Activated naive CD4-positive, alpha-beta T cell treated with Interleukin-2 at 50 U/mL for 16 hours (primary cell): ENCODE results near the gene AIFM2.
"Not testable (repeated sequence)": the region's sequence is repeated elsewhere in the genome, so short reads cannot be mapped to it uniquely, and the experiment has no call there.

Source experiments
- DNase-seq: peaks from one replicate; pipeline ENCODE4 v3.0.0-alpha.2; 2020

AIFM2 gene

DNA sequence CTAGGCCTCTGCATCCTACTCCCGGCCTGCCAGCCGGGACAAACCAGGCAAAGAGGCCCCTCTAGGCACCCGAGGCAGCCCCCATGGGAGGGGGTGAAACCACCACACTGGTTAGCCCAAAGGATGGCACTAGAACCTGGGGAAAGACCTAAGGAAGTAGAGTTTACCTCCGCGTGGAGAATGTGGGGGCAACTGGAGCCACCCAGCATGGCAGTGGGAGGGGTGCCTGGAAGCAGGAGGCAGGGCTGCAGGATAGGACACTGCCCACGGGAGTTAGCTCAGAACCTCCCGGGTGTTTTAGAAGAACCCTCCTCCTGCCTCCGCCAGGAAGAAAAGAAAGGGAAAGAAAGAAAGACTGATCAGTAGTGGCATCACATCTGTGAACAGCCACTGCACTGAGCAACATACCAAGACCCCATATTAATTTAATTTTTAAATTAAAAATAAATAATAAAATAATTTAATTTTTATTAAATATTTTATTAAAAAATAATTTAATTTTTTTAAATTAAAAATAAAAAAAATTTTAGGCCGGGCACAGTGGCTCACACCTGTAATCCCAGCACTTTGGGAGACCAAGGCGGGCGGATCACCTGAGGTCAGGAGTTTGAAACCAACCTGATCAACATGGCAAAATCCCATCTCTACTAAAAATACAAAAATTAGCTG is 11.2 kb downstream of the AIFM2 start:
- DNase-seq: no peak

DNA sequence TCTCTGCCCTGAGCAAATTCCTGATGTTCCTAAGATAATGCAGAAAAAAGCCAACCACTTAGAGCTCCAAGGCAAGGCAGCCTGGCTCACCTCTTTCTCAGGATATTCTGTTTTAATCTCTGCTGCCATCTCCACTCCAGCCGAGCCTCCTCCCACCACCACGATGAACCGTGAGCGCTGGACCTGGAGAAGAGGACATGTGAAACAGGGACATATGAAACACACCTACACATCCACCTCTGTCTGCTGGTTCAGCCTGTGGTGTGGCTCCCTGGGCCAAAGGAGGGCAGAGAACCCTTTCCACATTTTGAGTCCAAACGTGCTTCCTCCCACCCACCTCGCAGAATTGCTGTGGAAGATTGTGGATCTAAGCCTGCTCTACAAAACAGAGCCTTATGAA is 12.2 kb downstream of the AIFM2 start:
- no peak for DNase-seq

GRCh38 chr10:70119623-70120022 is 13.0 kb downstream of the AIFM2 start:
- DNase-seq: no peak

GRCh38 chr10:70119197-70119596 is 13.4 kb downstream of the AIFM2 start:
- no peak for DNase-seq

- DNase-seq: no peak
Observed at GRCh38 chr10:70118196-70118595, 14.4 kb downstream of the AIFM2 start.

DNA sequence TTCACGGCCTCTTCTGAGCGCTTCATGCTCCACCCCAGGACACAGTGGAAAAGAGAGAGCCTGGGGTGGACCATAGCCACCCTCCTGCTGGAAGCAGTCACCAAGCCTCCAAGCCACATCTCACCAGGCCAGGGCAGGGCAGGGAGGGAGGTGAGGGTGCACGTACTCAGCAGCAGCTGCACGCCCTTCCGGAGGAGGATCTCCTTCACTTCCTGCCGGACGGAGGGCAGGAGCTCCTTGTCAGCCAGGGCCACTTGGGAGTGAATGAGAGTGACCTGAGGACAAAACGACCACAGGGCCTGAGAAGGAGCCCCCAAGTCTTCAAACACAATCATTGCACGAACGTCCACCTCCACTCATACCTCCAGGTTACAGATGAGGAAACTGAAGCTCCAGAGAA is 15.0 kb downstream of the AIFM2 start:
- DNase-seq: no peak

- DNase-seq: peak; percentile 58
Observed at GRCh38 chr10:70115948-70116682, 16.5 kb downstream of the AIFM2 start.

DNA sequence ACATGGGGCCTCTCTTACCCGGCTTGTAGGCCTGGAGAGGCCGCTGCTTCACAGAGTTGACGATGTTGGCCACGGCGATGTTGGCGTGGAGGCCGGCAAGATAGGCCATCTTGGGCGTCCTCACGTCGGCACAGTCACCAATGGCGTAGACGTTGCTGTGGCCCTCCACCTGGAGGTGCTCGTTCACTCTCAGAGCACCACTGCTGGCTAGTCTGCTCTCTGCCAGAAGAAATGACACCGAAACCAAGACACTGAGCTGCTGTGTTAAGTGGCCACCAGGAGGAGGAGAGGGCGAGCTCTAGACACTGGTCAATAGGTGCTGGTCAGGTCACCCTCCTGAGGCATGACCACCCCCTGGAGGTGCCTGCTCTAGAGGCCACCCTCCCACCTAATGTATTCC is 17.7 kb downstream of the AIFM2 start:
- DNase-seq: no peak

- DNase-seq: no peak
Observed at GRCh38 chr10:70112071-70112470, 20.6 kb downstream of the AIFM2 start.

GRCh38 chr10:70111496-70111895 is 21.1 kb downstream of the AIFM2 start:
- no peak for DNase-seq

- DNase-seq: no peak
Observed at GRCh38 chr10:70109064-70109729, 23.4 kb downstream of the AIFM2 start.

- no peak for DNase-seq
Observed at GRCh38 chr10:70106958-70107791, 25.4 kb downstream of the AIFM2 start.

DNA sequence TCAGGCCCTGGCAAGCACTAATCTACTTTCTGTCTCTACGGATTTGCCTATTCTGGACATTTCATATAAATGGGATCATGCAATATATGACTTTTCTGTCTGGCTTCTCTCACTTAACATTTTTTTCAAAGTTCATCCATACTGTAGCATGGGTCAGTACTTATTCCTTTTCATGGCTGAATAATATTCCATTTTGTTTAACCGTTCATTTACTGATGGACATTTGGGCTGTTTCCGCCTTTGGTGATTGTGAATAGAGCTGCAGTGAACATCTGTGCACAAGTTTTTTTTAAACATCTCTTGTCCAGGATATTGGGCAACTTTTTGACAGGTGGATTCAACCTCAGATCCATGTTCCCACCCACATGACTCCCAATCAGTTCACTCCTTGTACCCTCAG is 31.0 kb downstream of the AIFM2 start:
- no peak for DNase-seq

GRCh38 chr10:70101068-70101562 is 31.5 kb downstream of the AIFM2 start:
- not testable (repeated sequence) for DNase-seq

DNA sequence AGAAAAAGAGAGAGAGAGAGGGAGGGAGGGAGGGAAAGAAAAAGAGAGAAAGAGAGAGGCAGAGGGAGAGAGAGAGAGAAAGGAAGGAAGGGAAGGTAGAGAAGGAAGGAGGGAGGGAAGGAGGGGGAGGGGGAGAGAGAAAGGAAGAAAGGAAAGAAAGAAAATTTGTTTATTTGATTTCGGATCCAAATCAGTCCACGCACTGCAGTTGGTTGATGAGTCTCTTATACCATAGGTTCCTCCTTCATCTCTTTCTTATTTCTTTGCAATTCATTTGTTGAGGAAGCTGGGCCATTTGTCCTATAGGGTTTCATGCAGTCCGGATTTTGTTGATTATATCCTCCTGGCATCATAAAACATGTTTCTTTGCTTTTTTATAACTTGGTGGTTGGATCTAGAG is 34.4 kb downstream of the AIFM2 start:
- no peak for DNase-seq

DNA sequence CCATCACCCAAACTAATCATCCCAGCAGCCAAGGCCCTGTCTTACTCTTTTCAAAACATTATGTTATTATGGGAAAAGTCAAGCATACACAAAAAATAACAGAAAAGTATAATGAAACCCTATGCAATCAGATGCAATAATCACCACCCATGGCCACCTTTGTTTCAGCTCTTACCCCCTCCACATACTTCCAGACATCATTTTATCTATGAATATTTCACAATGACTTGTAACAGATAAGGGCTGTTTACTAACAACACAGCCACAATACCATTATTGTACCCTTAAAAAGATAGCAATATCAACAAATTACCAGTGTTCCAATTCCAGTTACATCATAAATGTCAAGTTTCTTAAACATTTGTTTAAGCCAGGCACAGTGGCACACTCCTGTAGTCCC is 35.2 kb downstream of the AIFM2 start:
- DNase-seq: no peak

- DNase-seq: no peak
Observed at GRCh38 chr10:70096705-70097420, 35.8 kb downstream of the AIFM2 start.

DNA sequence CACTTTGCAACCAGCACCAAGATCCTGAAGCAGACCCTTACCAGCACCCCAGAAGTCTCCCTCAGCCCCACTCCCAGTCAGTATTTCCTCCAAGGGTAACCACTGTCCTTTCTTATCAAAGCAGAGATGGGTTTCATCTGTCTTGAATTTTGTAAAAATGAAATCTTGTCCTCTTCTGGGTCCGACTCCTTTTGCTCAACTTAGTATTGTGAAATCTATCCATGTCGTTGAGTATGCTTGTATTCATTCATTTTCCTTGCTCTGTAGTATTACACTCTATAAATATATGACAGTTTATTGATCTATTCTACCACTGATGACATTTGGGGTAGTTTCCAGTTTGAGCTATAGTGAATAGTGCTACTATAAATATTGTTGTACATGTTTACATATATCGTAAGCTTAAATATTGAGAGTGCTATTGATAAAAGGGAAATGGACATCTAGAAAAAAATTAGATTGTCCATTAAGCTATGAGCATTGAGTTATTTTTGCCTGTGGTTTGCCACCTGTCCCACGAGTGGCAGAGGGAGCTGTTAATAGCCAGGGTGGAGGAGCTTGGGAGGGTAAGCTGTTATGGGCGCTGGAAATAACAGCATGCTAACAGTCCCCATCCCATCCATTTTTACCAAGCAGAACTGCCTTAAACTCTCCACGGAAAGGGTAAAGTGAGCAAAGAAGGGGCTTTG is 36.5 kb downstream of the AIFM2 start:
- DNase-seq: no peak

- DNase-seq: no peak
Observed at GRCh38 chr10:70094250-70094649, 38.4 kb downstream of the AIFM2 start.

GRCh38 chr10:70093335-70093944 is 39.2 kb downstream of the AIFM2 start:
- peak; percentile 20 for DNase-seq

DNA sequence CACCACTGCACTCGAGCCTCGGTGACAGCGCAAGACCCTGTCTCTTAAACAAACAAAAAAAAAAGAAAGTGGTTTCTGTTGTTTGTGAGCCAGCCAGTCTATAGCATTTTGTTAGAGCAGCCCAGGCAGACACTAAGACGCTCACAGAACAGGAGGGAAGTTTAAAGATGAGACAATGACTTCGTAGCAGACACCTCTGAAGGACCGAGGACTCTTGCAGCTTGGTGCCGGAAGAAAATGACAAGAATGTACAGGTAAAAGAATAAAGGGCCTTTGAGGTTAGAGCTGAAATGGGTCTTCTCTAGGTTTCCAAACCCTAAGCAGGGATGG is 40.3 kb downstream of the AIFM2 start:
- DNase-seq: no peak
